Measurements from ENCODE around the gene PHLDA3. TPM values are rescaled to one million over a fixed set of nuclear protein-coding genes. Genes with fewer than 3 reads are reported as not detected.

Gene PHLDA3
- total and polyA plus RNA-seq, 2 donors (not counting 3 experiments of a cell fraction or from before 2014, with no cell fraction given), result 21.4 to 29.5 TPM

GRCh38 chr1:201419746-201420607 lies 49.0 kb downstream of the PHLDA3 start:
- dilution Hi-C loops (cut with MboI; ENCODE audit: extremely low pct_ligation_motif_present, low sequenced_read_pairs) (no loop called here), intact Hi-C loops (cut with micrococcal nuclease) (no loop called here)
- H4K20me1 ChIP-seq (replicated peaks; ENCODE audit: control insufficient read depth, extremely low read depth, insufficient read depth, low read length), result no peaks in the 10 kb centered on the region
- TF ChIP-seq POLR2A (IDR thresholded peaks at IDR 0.05; ENCODE audit: low read depth, low read length) (no peak), MAX (IDR thresholded peaks at IDR 0.05; ENCODE audit: insufficient read depth, insufficient read length) (no peak), GATA2 (IDR thresholded peaks at IDR 0.05; ENCODE audit: insufficient read depth, insufficient read length, low read depth, low read length) (no peak), JUN (IDR thresholded peaks at IDR 0.05; ENCODE audit: borderline replicate concordance, insufficient read depth, insufficient read length, low read depth) (no peak), EZH2 (IDR thresholded peaks at IDR 0.05; ENCODE audit: borderline replicate concordance, low read depth, low read length, severe bottlenecking) (no peak), POLR2AphosphoS5 (IDR thresholded peaks at IDR 0.05; ENCODE audit: insufficient read depth, low read depth, low read length) (no peak), FOS (IDR thresholded peaks at IDR 0.05; ENCODE audit: borderline replicate concordance, insufficient read depth, low read length) (no peak), MYC (IDR thresholded peaks at IDR 0.05; ENCODE audit: low read depth, low read length) (no peak)
- TF ChIP-seq, protein P1, sequence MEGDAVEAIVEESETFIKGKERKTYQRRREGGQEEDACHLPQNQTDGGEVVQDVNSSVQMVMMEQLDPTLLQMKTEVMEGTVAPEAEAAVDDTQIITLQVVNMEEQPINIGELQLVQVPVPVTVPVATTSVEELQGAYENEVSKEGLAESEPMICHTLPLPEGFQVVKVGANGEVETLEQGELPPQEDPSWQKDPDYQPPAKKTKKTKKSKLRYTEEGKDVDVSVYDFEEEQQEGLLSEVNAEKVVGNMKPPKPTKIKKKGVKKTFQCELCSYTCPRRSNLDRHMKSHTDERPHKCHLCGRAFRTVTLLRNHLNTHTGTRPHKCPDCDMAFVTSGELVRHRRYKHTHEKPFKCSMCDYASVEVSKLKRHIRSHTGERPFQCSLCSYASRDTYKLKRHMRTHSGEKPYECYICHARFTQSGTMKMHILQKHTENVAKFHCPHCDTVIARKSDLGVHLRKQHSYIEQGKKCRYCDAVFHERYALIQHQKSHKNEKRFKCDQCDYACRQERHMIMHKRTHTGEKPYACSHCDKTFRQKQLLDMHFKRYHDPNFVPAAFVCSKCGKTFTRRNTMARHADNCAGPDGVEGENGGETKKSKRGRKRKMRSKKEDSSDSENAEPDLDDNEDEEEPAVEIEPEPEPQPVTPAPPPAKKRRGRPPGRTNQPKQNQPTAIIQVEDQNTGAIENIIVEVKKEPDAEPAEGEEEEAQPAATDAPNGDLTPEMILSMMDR (IDR thresholded peaks at IDR 0.05; ENCODE audit: extremely low read depth in 1 of 2, insufficient read depth in 1 of 2, low read depth in 1 of 2, low read length in 2 of 2), result no peak
- no peak overlapping the region for H3K4me2 ChIP-seq (ENCODE audit: insufficient read depth, low read length)
- peaks cover 7 to 18% of the 10 kb centered on the region in 2 experiments for H3K27me3 ChIP-seq (ENCODE audit: control insufficient read depth in 2 of 2, insufficient read depth in 2 of 2, low read length in 2 of 2)
- H3K79me2 ChIP-seq (ENCODE audit: control insufficient read depth, insufficient read depth, low read length), result no peaks in the 10 kb centered on the region
- no peak overlapping the region for H2AFZ ChIP-seq (ENCODE audit: low read depth, low read length)
- CTCF ChIA-PET, result interaction anchor here (2.9 kb wide), 1 partner anchor 11 kb away, joined by 14 read pairs; no protein-coding TSS in a partner anchor
- H3K27ac ChIP-seq (ENCODE audit: insufficient read depth, low read depth, low read length), result no peak overlapping the region
- H3K36me3 ChIP-seq (ENCODE audit: control insufficient read depth in 2 of 2, extremely low read depth in 1 of 2, insufficient read depth in 2 of 2, low read length in 2 of 2), result no peaks in the 10 kb centered on the region
- no peaks in the 10 kb centered on the region for H3K9me3 ChIP-seq (replicated peaks; ENCODE audit: control insufficient read depth, insufficient read depth, low read length)
- no peaks in the 10 kb centered on the region for H3K4me1 ChIP-seq (ENCODE audit: control insufficient read depth, extremely low read depth, insufficient read depth, low read length)
- no peak overlapping the region for H3K9ac ChIP-seq (replicated peaks; ENCODE audit: extremely low read depth, insufficient read depth, low read length)
- H3K9me1 ChIP-seq (replicated peaks; ENCODE audit: control insufficient read depth, extremely low read depth, insufficient read depth, low read length), result no peaks in the 10 kb centered on the region
- no peak for FAIRE-seq
- DNase-seq (ENCODE audit: low read depth, low spot score), result no peak
- no peak overlapping the region for H3K4me3 ChIP-seq (replicated peaks in 1 of 3; ENCODE audit: insufficient read depth in 1 of 3, low read depth in 1 of 3, low read length in 3 of 3)
- BruUV-seq (replicated peaks), result no TSS peak
- POLR2A ChIA-PET, result no interaction called here
